ENCODE results near the gene CLCNKB. TPM values are rescaled to one million over a fixed set of nuclear protein-coding genes. Genes with fewer than 3 reads are reported as not detected.
"Not testable (repeated sequence)": the region's sequence is repeated elsewhere in the genome, so short reads cannot be mapped to it uniquely, and the experiment has no call there.

The CLCNKB gene
- total RNA-seq, 1 donor from 2014 or later = not detected

DNA sequence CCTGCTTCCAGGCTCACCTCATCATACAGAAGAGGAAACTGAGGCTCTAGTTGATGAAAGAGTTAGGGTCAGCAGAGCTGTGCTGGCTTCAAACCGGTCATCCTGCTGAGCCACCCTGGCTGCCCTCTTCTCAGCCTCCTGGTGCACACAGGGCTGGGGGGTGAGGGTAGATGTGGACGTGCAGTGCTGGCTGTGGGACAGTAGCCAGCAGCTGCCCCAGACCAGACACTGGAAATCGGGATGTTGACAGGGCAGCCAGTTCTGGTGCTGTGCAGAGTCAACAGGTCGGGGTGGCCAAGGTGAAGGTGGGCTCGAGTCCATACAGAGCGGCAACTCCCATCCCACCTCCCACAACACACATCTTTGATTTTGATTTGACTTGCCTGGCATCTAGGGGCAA, 23.3 kb upstream of the CLCNKB start:
- peak overlapping the region; percentile 99 for H3K27ac ChIP-seq (ENCODE audit: low read depth, low read length)
- H3K9me3 ChIP-seq (ENCODE audit: control insufficient read depth in 3 of 3, low read length in 3 of 3) = no peaks in the 10 kb centered on the region
- H3K36me3 ChIP-seq (ENCODE audit: control insufficient read depth in 3 of 3, insufficient read depth in 3 of 3, low read length in 3 of 3) = peaks cover 0 to 12% (median 5%) of the 10 kb centered on the region in 3 donors
- no peaks in the 10 kb centered on the region for H3K27me3 ChIP-seq (ENCODE audit: control insufficient read depth in 3 of 3, insufficient read depth in 3 of 3, low read length in 3 of 3)
- H3K4me1 ChIP-seq (ENCODE audit: control insufficient read depth in 3 of 3, insufficient read depth in 3 of 3, low read length in 3 of 3) = peaks cover 43 to 72% (median 60%) of the 10 kb centered on the region in 3 donors
- H3K9ac ChIP-seq (ENCODE audit: low read depth in 1 of 3, low read length in 3 of 3) = peak overlapping the region; percentile 36 to 74 (median 70)
- H3K4me3 ChIP-seq (ENCODE audit: low read length in 3 of 3) = peak overlapping the region in 1 of 3 donors; percentile 36

DNA sequence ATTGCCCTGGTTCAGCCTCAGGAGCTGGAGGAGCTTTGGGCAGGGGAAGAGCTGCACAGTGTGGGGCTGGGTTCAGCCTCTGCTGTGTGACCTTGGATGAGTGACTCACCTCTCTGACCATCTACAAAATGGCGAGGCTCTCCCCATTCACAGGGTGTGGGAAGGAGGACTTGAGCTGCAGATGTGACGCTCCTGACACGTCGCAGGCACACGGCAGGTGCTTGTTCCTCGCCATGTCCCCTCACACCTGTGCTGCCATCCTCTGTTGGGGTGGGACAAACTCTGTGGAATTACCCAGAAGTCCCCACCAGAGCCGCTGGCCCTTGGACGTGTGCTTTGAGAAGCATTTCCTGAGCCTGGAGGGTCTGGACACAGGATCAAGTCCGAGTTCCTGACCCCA, 22.7 kb upstream of the CLCNKB start:
- Histone ChIP-seq H3K4me1 (ENCODE audit: control insufficient read depth in 3 of 3, insufficient read depth in 3 of 3, low read length in 3 of 3) (peaks cover 38 to 67% (median 56%) of the 10 kb centered on the region in 3 donors), H3K27ac (ENCODE audit: low read depth, low read length) (peak overlapping the region; percentile 99)
- H3K27me3 ChIP-seq (ENCODE audit: control insufficient read depth in 3 of 3, insufficient read depth in 3 of 3, low read length in 3 of 3) = not testable (repeated sequence)

DNA sequence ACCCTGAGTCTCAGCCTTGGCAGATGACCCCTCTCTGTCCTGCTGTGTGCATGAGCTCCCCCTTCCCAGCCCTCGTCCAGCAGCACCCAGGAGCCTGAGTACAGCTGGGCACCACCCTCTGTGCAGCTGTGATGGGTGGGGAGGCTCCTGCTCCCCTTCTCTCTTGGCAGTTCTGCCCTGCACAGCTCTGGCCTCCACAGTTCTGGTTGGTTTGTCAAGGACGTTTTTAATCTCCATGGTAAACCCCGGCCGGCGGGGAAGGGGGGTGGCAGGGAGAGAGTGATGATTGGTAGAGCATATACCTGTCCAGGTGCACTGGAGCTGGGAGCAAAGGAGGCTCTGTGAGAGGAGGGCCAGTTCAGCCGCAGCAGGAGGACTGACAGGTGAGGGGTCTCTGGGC, 21.9 kb upstream of the CLCNKB start, which contains the start of gene CLCNKA:
Gene CLCNKA (plus strand): TSS at position 356 of the 400 bp plus-strand sequence. CDS start 584 bp downstream, outside the sequence.
- H3K9me3 ChIP-seq (ENCODE audit: control insufficient read depth in 3 of 3, low read length in 3 of 3) = no peaks in the 10 kb centered on the region
- peaks cover 0 to 10% (median 4%) of the 10 kb centered on the region in 3 donors for H3K36me3 ChIP-seq (ENCODE audit: control insufficient read depth in 3 of 3, insufficient read depth in 3 of 3, low read length in 3 of 3)
- H3K4me1 ChIP-seq (ENCODE audit: control insufficient read depth in 3 of 3, insufficient read depth in 3 of 3, low read length in 3 of 3) = peaks cover 33 to 60% (median 51%) of the 10 kb centered on the region in 3 donors
- peak within 1 kb of the TSS; percentile 99 for H3K27ac ChIP-seq (ENCODE audit: low read depth, low read length)
- no peaks in the 10 kb centered on the region for H3K27me3 ChIP-seq (ENCODE audit: control insufficient read depth in 3 of 3, insufficient read depth in 3 of 3, low read length in 3 of 3)
- H3K9ac ChIP-seq (ENCODE audit: low read depth in 1 of 3, low read length in 3 of 3) = peak within 1 kb of the TSS; percentile 32 to 74 (median 33)
- no peak within 1 kb of the TSS for H3K4me3 ChIP-seq (ENCODE audit: low read length in 3 of 3)

More for the DNA sequence above, 22.7 kb upstream of the CLCNKB start:
- H3K9me3 ChIP-seq (ENCODE audit: control insufficient read depth in 3 of 3, low read length in 3 of 3); H3K4me3 ChIP-seq (ENCODE audit: low read length in 3 of 3): not testable (repeated sequence)
- Histone ChIP-seq H3K9ac (ENCODE audit: low read depth in 1 of 3, low read length in 3 of 3) (peak overlapping the region in 2 of 3 donors; percentile 70 to 74), H3K36me3 (ENCODE audit: control insufficient read depth in 3 of 3, insufficient read depth in 3 of 3, low read length in 3 of 3) (peaks cover 0 to 11% (median 5%) of the 10 kb centered on the region in 3 donors)

DNA sequence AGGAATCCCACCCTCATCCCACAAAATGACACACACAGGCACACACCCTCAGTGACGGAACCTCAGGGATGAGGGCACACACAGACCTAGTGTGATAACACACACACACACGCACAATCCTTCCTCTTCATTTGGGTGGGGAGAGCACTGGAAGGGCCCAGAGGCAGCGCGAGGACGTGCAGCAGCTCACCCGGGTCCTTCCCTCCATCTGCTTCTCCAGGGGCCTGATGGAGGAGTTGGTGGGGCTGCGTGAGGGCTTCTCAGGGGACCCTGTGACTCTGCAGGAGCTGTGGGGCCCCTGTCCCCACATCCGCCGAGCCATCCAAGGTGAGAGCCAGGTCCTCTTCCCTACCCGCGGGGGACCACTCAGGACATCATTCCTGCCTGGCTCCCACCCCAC, 21.2 kb upstream of the CLCNKB start:
- Histone ChIP-seq H3K4me3 (ENCODE audit: low read length in 3 of 3) (no peak overlapping the region), H3K4me1 (ENCODE audit: control insufficient read depth in 3 of 3, insufficient read depth in 3 of 3, low read length in 3 of 3) (peaks cover 27 to 55% (median 54%) of the 10 kb centered on the region in 3 donors), H3K27me3 (ENCODE audit: control insufficient read depth in 3 of 3, insufficient read depth in 3 of 3, low read length in 3 of 3) (peaks cover 0 to 2% (median 0%) of the 10 kb centered on the region in 3 donors), H3K9me3 (ENCODE audit: control insufficient read depth in 3 of 3, low read length in 3 of 3) (no peaks in the 10 kb centered on the region), H3K27ac (ENCODE audit: low read depth, low read length) (peak overlapping the region; percentile 99), H3K9ac (ENCODE audit: low read depth in 1 of 3, low read length in 3 of 3) (peak overlapping the region in 2 of 3 donors; percentile 32 to 74), H3K36me3 (ENCODE audit: control insufficient read depth in 3 of 3, insufficient read depth in 3 of 3, low read length in 3 of 3) (peaks cover 0 to 3% (median 0%) of the 10 kb centered on the region in 3 donors)

DNA sequence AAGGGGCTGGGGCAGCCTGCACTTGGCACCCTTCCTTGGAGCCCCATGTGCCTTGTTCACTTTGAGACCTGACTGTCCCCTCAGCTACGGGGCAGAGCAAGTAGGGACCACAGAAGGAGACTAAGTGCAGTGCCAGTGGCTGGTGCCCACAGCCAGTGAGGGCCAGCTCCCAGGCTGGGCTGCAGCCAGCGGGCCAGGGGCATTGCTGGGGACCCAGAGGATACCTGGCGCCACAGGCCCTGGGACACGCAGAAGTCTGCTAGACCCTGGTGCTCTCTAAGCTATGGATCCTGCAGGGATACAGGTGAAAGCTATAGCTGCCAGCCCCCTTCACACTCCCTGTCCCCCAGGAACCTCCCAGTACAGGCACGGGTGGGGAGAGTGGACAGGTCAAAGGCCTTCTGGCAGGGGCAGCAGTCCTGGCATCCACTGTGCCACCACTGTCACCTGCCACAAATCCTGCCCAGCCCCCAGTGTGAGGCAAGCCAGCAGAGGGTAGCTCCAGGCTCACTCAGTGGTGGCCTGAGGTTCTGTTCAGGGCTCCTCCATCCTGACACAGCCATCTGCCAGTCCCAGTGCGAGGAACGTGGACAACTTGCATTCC, 20.4 kb upstream of the CLCNKB start:
- H3K4me3 ChIP-seq (ENCODE audit: low read length in 3 of 3) = no peak overlapping the region
- H3K36me3 ChIP-seq (ENCODE audit: control insufficient read depth in 3 of 3, insufficient read depth in 3 of 3, low read length in 3 of 3) = no peaks in the 10 kb centered on the region
- H3K9me3 ChIP-seq (ENCODE audit: control insufficient read depth in 3 of 3, low read length in 3 of 3) = no peaks in the 10 kb centered on the region
- H3K27me3 ChIP-seq (ENCODE audit: control insufficient read depth in 3 of 3, insufficient read depth in 3 of 3, low read length in 3 of 3) = peaks cover 0 to 7% (median under 1%) of the 10 kb centered on the region in 3 donors
- no peak overlapping the region for H3K27ac ChIP-seq (ENCODE audit: low read depth, low read length)
- H3K4me1 ChIP-seq (ENCODE audit: control insufficient read depth in 3 of 3, insufficient read depth in 3 of 3, low read length in 3 of 3) = peaks cover 24 to 52% (median 51%) of the 10 kb centered on the region in 3 donors
- H3K9ac ChIP-seq (ENCODE audit: low read depth in 1 of 3, low read length in 3 of 3) = peak overlapping the region in 2 of 3 donors; percentile 12 to 45

DNA sequence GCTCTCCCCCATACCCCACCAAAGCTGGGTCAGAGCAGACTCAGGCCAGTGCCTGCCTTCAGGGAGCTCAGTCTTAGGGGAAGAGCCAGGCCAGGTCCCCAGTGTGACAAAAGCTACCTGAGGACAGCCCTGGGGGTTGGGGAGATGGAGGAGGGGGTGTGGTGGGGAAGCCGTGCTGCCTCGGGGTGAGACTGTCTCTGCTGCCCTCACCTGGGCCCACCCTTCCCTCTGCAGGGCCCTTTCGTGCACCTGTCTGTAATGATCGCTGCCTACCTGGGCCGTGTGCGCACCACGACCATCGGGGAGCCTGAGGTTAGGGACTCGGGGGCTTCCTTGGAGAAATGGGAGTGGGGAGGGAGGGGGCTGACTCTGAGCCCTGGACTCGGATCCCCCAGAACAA, 17.3 kb upstream of the CLCNKB start:
- not testable (repeated sequence) for H3K36me3 ChIP-seq (ENCODE audit: control insufficient read depth in 3 of 3, insufficient read depth in 3 of 3, low read length in 3 of 3); H3K4me3 ChIP-seq (ENCODE audit: low read length in 3 of 3); H3K27ac ChIP-seq (ENCODE audit: low read depth, low read length); H3K9me3 ChIP-seq (ENCODE audit: control insufficient read depth in 3 of 3, low read length in 3 of 3); H3K9ac ChIP-seq (ENCODE audit: low read depth in 1 of 3, low read length in 3 of 3)
- Histone ChIP-seq H3K27me3 (ENCODE audit: control insufficient read depth in 3 of 3, insufficient read depth in 3 of 3, low read length in 3 of 3) (peaks cover 0 to 14% (median 6%) of the 10 kb centered on the region in 3 donors), H3K4me1 (ENCODE audit: control insufficient read depth in 3 of 3, insufficient read depth in 3 of 3, low read length in 3 of 3) (peaks cover 0 to 25% (median 23%) of the 10 kb centered on the region in 3 donors)

DNA sequence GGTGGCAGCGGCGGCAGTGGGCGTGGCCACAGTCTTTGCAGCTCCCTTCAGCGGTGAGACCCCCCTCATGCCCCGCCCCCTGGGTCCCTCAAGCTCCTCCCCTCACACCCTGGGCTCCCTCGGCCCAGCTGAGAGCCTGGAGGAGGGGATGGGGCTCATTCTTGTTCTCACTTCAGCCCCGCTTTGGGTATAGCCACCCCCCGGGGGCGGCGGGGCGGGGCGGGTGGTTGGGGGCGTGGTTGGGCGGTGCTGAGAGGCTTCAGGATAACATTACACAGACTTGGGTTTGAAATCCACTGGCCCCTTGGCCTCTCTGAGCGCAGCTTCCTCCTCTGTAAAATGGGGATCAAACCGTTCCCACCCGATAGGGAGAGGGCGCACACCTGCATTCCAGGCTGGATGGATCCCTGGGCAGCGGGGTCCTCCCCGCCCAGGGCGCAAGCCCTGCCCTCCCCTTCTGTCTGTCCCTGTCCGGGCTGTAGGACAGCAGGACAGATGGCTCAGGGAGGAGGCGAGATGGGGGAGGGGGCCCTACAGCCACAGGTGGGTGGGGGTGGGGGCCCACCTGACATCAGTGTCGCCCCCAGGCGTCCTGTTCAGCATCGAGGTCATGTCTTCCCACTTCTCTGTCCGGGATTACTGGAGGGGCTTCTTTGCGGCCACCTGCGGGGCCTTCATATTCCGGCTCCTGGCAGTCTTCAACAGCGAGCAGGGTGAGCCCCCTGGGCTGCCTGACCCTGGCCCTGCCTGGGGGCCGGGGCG, 16.7 kb upstream of the CLCNKB start:
- no peaks in the 10 kb centered on the region for H3K9me3 ChIP-seq (ENCODE audit: control insufficient read depth in 3 of 3, low read length in 3 of 3)
- H3K9ac ChIP-seq (ENCODE audit: low read depth in 1 of 3, low read length in 3 of 3) = peak overlapping the region in 1 of 3 donors; percentile 40
- H3K36me3 ChIP-seq (ENCODE audit: control insufficient read depth in 3 of 3, insufficient read depth in 3 of 3, low read length in 3 of 3) = no peaks in the 10 kb centered on the region
- H3K27ac ChIP-seq (ENCODE audit: low read depth, low read length) = no peak overlapping the region
- H3K27me3 ChIP-seq (ENCODE audit: control insufficient read depth in 3 of 3, insufficient read depth in 3 of 3, low read length in 3 of 3) = peaks cover 0 to 14% (median 6%) of the 10 kb centered on the region in 3 donors
- H3K4me3 ChIP-seq (ENCODE audit: low read length in 3 of 3) = peak overlapping the region in 1 of 3 donors; percentile 29
- H3K4me1 ChIP-seq (ENCODE audit: control insufficient read depth in 3 of 3, insufficient read depth in 3 of 3, low read length in 3 of 3) = peaks cover 0 to 19% (median 17%) of the 10 kb centered on the region in 3 donors

DNA sequence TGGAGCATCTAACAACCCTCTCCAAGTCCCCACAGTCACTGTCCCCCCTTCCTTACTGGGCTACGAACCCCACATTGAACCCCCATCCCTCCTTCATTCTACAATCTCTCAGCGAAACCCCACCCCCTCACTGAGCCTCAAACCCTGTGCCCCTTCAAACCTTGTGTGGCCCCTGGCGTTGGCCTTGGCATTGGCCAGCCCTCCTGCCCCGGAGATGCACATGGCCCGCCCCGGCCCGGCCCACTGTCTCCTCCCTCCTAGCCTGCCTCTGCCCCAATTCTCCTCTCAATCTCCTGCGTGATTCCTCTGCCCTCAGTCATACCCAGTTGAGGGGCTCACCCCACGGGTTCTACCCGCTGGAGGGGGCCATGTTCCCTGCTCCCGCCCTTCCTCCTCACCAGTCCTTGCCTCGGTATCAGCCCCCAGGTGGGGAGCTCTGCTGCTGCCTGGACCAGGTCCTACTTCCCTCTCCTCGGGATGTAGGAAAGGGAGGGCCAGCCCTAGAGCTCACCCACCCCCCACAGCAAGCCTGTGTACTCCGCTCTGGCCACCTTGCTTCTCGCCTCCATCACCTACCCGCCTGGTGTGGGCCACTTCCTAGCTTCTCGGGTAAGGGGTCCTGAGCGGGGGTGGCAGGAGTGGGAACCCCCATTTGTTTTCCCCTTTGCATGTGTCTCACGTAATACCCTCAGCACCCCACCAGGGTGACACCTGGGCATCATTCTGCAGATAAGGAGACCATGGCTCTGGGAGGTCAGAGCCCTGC, 15.2 kb upstream of the CLCNKB start:
- H3K9me3 ChIP-seq (ENCODE audit: control insufficient read depth in 3 of 3, low read length in 3 of 3) = no peaks in the 10 kb centered on the region
- no peak overlapping the region for H3K4me3 ChIP-seq (ENCODE audit: low read length in 3 of 3)
- H3K36me3 ChIP-seq (ENCODE audit: control insufficient read depth in 3 of 3, insufficient read depth in 3 of 3, low read length in 3 of 3) = no peaks in the 10 kb centered on the region
- H3K4me1 ChIP-seq (ENCODE audit: control insufficient read depth in 3 of 3, insufficient read depth in 3 of 3, low read length in 3 of 3) = peaks cover 4 to 15% (median 13%) of the 10 kb centered on the region in 3 donors
- peaks cover 0 to 14% (median 6%) of the 10 kb centered on the region in 3 donors for H3K27me3 ChIP-seq (ENCODE audit: control insufficient read depth in 3 of 3, insufficient read depth in 3 of 3, low read length in 3 of 3)
- no peak overlapping the region for H3K9ac ChIP-seq (ENCODE audit: low read depth in 1 of 3, low read length in 3 of 3)
- no peak overlapping the region for H3K27ac ChIP-seq (ENCODE audit: low read depth, low read length)

DNA sequence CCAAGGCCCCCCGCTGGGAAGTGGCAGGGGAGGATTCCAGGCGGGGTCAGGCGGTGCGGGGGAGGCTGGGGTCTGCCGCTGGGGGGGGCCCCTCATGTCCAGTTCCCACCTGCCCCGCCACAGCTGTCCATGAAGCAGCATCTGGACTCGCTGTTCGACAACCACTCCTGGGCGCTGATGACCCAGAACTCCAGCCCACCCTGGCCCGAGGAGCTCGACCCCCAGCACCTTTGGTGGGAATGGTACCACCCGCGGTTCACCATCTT, 14.6 kb upstream of the CLCNKB start:
- Histone ChIP-seq H3K27me3 (ENCODE audit: control insufficient read depth in 3 of 3, insufficient read depth in 3 of 3, low read length in 3 of 3) (peaks cover 0 to 14% (median 6%) of the 10 kb centered on the region in 3 donors), H3K4me1 (ENCODE audit: control insufficient read depth in 3 of 3, insufficient read depth in 3 of 3, low read length in 3 of 3) (peaks cover 4 to 11% (median 8%) of the 10 kb centered on the region in 3 donors)
- H3K36me3 ChIP-seq (ENCODE audit: control insufficient read depth in 3 of 3, insufficient read depth in 3 of 3, low read length in 3 of 3); H3K9ac ChIP-seq (ENCODE audit: low read depth in 1 of 3, low read length in 3 of 3); H3K9me3 ChIP-seq (ENCODE audit: control insufficient read depth in 3 of 3, low read length in 3 of 3); H3K4me3 ChIP-seq (ENCODE audit: low read length in 3 of 3); H3K27ac ChIP-seq (ENCODE audit: low read depth, low read length): not testable (repeated sequence)
